Activated naive CD4-positive, alpha-beta T cell treated with Interleukin-2 at 50 U/mL for 16 hours (primary cell): ENCODE data around the gene MPRIP.

Experiments
- DNase-seq: peaks from one replicate; pipeline ENCODE4 v3.0.0-alpha.2; 2020

The MPRIP gene

DNA sequence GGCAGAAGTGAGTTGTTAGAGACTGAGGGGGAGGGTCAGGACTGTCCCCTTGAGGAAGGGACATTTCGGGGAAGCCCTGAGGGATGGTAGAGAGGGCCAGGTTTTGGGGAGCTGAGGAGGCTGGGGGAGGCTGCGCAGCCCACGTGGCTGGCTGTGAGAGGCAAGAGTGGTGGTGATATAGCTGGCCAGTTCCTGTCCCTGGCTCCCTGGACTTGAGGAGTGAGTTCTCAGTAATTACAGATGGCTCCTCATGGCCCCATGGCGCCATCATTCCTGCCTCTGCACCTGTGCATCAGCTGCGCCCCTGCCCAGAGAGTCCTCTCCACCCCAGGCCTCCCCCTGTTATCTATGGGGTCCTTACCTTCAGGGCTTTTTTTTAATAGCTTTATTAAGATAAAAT, 30.3 kb downstream of the MPRIP start:
- DNase-seq: no peak

DNA sequence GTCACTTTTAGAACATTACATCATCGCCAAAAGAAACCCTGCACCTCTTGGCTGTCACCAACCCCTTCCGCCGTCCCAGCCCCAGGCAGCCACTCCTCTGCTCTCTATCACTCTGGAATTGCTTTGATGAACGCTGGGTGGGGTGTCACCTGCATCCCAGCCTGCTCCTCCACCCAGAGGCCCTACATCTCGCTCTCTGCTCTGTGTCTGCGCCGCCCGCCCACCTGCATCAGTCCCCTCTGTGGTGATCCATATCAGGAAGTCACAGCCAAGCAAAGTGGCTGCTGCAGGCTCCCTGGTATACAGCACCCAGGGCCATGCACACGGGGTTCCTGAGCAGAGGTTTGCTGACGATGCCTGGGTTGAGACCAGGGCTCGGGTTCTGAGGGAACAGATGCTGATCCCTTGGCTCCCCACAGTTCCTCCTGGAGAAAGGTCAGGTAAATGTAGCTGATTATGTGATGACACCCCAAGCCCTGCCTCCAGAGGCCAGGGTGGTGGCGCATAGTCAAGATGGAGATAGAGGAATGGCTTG, 30.8 kb downstream of the MPRIP start:
- no peak for DNase-seq

DNA sequence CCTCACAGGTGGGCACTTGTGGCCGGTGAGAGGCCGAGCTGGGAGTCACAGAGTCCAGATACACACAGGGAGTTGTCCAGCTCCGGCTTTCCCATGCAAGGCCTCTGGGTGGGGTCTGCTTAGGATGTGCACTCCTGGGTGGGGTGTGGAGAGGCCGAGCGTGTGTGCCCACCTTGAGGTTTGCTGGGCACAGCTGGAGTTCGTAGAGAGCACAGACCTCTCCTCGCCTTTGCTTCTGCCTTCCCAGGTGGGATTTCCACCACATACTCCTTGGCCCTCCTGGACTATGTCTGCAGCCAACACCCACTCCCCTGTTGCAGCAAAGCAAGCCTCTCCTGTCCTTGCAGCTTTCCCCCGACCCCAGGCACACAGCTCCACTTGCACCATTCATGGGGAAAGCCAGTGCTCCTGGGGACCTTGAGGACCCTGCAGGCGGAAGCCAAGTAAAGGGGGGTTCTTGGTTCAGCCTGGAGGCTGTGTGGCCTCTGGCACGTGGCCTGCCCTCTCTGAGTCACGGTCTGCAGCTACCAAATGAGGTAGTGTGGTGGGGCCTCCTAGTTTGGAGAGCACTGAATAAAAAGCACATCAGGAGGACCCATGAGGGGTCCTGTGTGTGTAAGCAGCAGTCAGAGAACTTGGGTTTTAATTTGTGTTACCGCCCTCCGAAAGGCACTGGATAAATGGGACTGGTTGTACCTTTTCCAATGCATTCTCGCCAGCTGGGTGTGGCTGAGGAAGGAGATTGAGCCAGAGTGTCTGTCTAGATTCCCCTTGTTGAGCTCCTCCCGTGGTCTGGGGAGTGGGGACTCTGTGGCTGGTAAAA, 31.5 kb downstream of the MPRIP start:
- DNase-seq: no peak

DNA sequence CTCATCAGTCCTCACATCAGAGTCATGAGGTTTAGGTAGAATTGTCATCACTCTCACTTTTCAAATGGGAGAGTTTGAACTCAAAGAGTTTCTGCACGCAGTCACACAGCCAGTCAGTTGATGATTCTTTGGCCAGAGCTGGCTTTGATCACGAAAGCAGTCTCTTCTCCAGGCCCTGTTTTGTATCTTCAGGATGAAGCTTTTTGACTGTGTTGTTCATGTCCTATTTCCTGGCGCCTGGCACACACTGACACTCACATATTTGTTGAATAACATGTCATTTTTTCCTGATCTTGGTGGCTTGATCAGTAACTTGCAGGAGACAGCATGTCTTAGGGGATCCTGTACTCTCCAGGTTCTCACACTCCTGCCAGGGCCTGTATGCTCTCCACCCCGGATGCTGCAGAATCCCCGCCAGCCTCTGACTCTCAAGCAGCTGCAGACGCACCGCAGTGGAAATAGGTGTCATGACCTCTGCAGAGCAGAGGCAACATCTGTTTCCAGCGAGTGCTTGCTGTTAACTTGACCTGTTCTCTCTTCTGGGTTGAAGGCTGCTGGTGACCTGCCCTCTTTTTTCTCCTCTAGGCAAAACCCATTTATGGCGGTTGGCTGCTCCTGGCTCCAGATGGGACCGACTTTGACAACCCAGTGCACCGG, 33.0 kb downstream of the MPRIP start:
- no peak for DNase-seq

DNA sequence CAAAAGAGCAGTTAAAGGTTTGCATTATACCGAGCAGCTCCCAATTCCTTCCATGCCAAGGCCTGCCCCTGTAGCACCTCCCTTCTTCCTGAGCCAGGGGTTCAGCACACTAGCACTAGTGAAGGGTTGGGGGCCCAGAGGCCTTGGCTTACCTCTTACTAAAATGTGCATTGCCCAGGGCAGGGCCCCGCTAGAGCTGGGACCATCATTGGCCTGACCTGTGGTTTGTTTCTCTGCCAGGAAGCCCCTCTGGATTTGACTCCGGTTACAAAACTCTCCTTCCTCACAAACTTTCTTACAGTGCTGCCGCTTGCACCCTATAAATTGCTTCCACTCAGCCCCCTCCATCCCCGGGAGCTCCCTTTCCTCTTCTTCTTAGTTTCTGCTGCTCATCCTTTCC, 33.8 kb downstream of the MPRIP start:
- DNase-seq: no peak

DNA sequence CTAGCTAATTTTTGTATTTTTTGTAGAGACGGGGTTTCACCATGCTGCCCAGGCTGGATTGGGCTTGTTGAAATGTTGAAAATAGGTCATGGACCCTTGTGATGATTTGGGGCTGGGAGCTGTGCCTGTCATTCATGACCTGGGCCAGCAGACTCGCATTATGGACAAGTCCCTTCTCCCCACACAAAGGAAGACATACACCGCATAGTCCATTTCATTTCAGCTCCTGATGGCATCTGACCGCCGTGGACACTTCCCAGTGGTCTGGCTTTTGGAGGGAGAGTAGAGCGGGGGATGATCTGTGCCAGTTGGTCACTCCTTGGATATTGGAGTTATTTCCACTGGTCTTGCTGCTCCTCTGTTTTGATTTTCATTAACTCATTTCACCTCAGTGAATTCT, 34.8 kb downstream of the MPRIP start:
- no peak for DNase-seq

DNA sequence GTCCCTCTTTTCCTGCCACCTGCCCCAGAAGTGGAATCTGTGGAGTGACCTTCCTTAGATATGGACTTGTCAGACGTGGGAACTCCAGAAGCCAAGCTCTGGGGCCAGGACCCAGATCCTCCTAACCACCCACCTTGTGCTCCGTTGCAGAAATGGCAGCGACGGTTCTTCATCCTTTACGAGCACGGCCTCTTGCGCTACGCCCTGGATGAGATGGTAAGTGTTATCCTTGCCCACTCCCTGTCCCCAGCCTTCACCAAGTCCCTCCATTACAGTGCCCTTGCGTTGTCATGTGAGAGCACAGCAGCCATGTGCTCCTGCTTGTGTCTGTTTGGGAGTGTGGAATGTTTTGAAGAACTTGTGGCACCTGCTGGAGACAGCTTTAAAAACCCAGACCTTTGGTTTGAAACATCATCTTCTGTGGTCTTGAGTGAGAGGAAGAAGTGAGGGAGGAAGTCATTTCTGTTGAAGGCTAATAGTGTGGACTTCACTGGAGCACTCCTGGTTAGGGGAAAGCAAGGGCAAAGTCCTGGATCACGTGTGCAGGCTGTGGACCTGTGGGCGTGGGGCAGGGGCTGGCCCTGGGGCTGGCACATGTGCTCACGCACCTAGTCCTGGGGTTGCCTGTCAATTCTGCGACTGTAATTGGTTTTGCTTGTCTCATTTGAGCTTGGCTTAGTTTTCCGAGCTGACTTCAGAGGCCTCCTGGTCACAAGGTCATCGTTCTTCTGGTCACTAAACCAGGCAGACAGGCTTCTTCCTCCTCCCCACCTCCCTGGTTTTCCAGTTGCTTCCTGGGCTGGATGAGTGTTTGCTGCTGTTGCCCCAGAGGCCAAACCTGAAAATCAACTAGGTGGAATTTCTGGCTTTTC, 35.8 kb downstream of the MPRIP start:
- no peak for DNase-seq

DNA sequence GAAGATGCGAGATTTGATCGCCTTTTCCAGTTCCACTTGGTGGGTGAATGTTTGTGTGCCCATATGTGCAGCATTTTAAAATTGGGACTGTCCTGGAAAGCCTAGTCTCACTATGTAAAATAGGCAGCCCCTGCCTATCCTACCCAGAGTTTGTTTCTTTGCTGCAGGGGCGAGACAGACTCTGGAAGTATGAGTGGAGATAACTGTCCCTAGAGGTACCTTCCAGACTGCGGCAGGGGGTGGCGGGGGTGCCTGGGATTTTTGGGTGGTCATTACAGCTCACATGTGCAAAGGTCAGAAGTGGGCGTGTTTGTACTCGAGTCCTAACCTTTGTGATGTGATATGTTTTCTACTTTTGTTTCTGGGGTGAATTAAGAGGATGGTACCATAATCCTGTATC, 36.6 kb downstream of the MPRIP start:
- no peak for DNase-seq

DNA sequence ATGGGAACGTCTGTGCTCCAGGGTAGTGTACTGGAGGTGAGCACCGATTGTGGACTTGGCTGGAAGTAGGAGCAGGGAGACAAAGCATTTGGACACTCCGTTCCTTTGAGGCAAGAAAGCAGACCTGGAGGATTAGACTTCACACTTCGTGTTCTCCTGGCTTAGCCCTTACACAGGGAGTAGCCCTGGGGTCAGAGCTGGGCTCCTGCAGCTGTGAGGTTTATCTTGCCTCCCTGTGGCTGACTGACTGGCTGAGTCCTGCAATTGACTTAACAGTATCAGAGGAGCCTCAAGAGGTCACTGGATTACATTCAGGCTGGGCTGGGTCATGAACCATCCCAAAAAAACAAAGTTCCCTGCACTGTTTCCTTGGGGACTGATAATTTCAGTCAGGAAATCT, 37.1 kb downstream of the MPRIP start:
- DNase-seq: no peak

DNA sequence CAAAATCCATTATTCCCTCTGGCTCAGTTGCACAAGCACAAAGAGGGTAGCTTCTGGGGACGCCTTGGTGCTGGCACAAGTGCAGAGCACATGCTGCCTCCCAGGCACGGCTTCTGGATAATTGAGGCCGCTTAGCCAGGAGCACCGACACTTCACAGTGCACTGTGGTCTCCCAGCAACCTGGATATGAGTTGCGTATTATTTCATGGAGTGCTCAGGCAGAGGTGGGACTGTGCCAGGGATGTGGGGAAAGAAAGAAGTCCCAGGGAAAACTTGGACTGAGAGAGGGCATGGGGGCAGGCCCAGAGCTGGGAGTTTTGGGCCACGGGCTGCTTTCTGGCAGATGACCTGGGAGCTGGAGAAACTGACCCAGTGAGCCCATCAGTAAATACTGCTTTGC, 37.5 kb downstream of the MPRIP start:
- no peak for DNase-seq

DNA sequence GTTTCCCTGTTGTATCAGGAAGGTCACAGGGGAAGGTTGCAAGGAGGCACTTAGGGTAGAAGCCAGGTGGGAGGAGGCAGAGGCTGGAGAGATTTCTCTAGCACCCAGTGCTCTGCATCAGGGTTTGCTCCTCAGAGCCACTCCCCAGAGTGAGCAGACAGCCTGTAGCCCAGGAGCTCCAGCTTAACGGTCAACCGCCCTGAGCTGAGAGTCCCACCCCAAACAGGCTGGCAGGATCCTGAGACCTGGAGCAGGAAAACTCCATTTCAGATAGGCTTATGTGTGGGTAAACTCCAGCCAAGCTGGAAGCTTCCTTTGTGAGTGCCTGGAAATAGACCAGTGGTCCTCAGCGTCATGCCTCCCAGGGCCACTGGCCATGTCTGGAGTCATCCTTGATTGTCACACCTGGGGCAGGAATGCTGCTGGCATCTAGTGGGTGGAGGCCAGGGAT, 37.9 kb downstream of the MPRIP start:
- no peak for DNase-seq

DNA sequence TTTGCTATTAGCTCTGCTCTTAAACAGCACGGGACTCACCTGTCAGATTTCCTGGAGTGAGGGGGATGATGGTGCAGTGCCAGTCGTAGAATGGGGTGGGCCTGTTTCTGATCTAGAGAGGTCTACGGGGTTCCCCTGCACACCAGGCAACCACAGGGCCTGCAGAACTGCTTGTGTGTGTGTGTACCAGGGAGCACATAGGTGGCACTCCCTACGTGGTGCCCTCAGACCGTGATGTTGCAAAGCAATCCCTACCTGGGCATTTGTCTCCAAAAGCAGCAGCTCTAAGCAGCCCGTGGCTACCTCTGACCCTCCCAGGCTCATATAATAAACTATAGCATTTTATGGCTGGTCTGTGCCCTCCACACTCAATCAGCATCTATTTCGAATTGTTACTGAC, 38.5 kb downstream of the MPRIP start:
- DNase-seq: no peak

DNA sequence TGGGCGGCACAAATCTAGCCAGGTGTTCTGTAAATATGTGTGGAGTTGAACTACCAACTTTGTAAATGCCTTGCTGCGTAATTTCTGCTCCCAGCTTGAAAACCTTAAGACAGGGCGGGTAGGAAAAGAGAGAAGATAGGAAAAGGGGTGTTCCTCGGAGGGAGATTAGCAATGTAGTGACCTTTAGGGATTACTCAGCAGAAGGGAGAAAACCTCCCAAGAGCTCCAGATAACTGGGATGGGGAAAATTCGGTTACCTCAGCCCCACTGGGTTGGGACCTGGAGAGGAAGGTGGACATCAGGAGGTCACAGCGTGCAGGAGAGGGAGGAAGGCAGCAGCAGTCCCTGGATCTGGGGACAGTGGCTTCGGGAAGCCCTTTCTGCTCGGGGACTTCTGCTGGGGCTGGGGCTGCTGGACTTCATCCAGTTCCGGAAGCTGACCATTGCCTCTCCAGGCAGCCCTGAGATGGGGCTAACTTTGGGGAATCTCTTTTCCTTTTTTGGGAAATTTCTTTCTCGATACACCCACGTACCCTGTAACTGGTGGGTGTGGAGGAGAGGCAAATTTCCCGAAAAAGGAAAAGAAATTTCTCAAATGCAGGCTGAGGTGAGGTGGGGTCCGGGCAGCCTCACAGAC, 39.2 kb downstream of the MPRIP start:
- DNase-seq: no peak

DNA sequence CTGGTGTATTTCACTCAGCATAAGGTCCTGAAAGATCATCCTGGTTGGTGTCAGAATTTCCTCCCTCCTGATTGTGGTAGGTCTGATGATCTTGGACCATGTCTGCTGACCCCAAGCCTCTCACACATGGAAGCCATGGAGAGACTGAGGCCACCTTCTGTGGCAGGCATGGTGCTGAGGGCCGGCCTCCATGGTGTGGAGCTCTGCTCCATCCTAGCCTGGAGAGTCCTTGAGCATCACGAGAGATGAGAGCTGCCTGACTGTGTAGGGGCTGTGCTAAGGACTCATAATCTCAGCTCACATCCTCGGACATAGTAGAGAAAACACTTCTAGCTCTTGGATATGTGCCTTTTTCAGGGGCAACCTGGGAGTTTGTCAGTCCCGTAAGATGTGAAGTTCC, 40.6 kb downstream of the MPRIP start:
- DNase-seq: no peak

DNA sequence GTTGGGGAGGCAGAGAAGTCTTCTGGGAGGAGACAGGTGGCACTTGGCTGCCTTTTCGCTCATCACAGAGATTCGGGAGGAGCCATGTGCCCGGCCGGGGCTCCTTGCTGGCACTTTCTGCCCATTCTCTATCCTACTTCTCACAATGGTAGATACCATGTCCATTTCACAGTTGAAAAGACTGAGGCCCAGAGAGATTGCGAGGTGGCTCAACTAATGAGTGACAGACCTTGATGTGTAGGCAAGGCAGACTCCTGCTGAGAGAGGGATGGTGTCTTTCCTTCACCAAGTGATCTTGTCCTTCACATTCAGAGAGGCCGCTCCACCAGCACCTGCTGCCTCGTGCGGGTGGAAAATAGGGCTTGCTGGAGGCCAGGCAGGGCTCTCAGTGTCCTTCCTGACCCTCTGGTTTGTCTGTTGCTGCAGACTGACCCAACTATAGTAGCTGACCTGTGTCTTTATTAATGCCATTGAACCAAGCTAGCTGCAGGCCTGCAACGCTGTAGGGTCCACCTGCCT, 42.1 kb downstream of the MPRIP start:
- DNase-seq: no peak

DNA sequence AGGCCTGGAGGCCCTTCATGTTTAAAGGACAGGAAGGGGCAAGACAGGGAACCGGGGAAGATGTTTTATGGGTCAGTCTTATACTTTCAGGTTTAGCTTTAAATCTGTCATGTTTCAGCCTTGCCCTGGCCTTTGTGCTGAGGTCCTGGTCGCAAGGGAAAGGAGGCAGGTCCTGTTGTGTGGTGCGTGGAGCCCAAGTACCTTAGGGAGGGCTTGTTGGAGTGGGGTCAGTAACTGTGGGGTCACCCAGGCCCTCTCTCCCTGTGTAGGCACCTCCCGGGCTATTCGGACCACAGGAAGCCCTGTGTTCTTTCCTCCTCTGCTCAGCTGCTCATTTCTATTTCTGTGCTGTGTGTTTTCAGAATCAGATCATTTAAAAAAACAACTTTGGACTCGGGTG, 42.7 kb downstream of the MPRIP start:
- no peak for DNase-seq

DNA sequence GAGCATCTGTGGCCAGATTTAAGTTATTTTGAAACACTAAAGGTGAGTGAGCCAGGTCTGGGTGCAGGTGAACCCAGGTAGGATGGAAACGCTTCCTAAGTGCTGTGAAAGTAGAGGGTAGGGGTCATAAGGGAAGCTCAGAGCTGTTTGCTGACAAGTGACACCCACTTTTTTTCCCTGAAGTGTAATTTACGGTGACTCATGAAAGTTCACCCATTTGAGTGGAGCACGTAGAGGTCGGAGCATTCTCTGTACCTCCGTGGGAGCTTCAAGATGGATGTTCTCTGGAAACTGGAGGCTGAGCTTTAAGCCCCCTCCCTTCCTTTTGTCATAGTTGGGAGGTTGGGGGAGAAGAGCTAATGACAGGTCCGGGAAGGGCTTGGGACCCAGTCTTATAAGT, 44.3 kb downstream of the MPRIP start:
- DNase-seq: no peak

DNA sequence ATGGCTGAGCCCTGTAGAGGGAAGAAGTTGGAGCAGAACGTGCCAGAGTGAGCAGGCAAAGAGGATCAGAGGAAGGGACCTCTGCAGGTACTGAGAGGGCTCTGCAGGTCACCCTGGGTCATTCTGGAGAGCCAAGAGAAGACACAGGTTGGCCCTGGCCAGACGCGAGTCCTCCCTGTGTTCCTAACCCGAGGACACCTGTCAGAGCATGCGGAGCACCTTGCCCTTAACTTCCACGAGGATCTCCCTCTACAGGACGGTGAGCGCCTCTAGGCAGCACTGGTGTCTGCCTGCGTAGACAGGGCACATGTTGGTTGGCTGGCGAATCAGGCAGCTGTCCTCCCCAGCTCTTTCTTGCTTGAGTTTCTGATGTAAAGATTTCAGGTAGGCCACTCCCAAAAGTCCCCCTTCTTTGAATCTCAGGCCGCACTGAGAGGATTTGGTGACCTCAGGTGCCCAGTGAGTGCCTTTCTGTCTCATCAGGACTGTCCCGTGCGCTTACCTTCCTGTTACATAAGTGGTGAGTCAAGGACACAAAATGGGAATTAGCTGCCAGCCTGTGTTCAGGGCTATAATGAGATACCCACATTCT, 45.3 kb downstream of the MPRIP start:
- DNase-seq: no peak

DNA sequence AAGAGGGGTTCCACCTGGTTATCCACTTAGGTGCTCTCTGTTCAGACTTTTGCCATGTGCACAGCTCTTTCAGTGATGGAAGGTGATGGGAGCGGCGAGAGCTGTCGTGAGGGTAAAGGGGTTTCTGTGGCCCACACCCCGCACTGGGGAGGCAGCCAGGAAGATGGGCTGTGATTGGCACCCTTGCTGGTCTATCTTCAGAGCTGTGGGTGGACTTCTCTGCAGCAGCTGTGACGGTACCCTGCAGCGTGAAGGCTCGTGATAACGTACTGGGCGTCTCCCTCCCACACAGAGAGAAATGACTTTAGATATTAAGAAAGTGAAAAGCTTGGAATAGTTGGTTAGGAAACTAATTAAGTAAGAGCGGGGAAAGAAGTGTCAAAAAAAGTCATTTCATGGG, 45.8 kb downstream of the MPRIP start:
- DNase-seq: no peak

DNA sequence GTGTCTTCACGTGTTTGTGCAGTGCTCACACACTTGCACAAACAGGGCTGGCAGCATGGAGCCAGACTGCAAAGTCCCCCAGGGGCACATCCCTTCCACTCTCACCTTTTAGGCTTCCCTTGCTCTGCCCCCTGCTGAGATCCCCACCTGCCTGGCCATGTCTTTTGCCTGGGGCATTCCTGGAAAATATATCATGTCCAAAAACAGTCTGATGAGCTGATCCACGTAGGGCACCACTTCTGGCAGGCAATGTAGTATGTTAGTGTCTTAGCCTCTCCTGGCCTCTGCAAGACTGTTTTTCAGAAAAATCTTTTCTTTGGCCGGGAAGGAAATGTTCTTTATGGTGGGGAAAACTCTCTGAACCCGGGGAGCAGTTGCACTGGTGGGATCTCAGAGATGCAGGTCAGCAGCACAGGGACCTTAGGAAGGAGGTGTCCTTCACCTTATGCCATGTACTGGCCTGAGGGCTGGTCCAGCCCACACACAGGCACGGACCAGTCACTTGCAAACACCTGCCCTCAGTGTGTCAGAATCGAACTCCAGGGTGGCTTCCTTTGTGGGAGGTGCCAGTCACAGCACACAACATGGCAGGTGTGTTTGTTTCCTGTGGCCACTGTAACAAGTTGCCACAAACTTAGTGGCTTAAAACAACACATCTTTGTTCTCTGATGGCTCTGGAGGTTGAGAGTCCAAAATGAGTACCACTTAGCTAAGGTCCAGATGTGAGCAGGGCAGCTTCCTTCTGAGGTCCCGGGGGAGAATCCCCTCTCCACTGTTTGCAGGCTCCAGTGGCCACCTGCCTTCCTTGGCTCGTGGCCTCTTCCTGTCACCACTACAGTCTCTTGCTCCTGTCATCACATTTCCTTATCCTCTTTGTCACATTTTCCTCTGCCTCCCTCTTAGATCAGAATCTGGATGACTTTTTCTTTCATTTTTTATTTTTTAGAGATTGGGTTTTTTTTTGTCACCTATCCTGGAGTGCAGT, 46.6 kb downstream of the MPRIP start:
- DNase-seq: no peak
